ENCODE data around the gene BBX. TPM values are rescaled to one million over a fixed set of nuclear protein-coding genes. Genes with fewer than 3 reads are reported as not detected.
A peak's percentile ranks its signal among the peaks of the same experiment; 100 is the strongest.

Gene BBX
- polyA plus RNA-seq, 1 donor from 2014 or later, result 23.8 TPM

DNA sequence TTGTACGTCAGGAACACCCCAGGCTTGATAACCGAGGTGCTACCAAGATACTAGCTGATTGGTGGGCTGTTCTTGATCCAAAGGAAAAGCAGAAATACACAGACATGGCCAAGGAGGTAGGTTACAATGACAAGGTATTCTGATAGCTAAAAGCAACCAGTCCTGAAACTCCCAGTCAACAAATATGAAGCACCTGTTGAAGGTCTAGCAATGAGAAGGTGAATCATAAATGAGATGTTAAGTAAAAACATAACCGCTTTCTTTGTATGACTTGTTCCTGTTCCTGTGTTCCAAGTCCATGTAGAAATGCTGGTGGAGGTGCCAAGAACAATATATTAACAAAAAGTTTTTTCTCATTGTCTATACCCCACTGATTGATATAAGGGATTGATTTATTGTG, 194.0 kb downstream of the BBX start:
- no peak for TF ChIP-seq MXI1 (conservative IDR thresholded peaks at IDR 0.05; ENCODE audit: poor library complexity, severe bottlenecking)
- no peak for TF ChIP-seq TAF1 (IDR thresholded peaks at IDR 0.05; ENCODE audit: low read depth)
- TF ChIP-seq POLR2AphosphoS5 (IDR thresholded peaks at IDR 0.05), result no peak

DNA sequence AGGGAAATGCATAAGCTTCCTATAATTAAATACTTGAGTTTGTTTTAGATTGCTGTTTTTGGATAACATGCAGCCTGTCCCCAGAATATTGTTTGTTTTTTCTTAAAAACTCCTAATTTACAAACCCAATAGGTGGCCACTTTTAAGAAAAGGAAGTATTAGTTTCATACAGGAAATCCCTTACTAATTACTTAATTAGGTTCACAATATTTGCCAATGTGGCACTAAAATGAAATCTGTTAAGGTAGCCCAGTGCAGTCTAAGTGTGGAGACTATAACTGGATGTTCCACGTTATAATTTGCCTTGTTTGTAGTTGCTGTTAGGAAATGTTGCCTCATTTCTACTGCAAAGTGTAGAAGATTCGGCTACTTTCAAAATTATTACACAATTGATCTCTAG, 195.8 kb downstream of the BBX start:
- no peaks in the 10 kb centered on the region for H3F3A ChIP-seq (ENCODE audit: insufficient read depth, low read length, poor library complexity, severe bottlenecking)
- no peaks in the 10 kb centered on the region for H3K9me3 ChIP-seq (ENCODE audit: low read length)
- no peaks in the 10 kb centered on the region for H3K79me2 ChIP-seq (replicated peaks; ENCODE audit: insufficient read depth, low read length)
- TF ChIP-seq MXI1 (conservative IDR thresholded peaks at IDR 0.05; ENCODE audit: poor library complexity, severe bottlenecking) (no peak), POLR2AphosphoS5 (IDR thresholded peaks at IDR 0.05) (no peak), EP300 (conservative IDR thresholded peaks at IDR 0.05; ENCODE audit: poor library complexity, severe bottlenecking) (no peak), SMC3 (conservative IDR thresholded peaks at IDR 0.05; ENCODE audit: poor library complexity) (no peak), EZH2 (IDR thresholded peaks at IDR 0.05; ENCODE audit: borderline replicate concordance, insufficient read depth, low read length, poor library complexity, severe bottlenecking) (no peak), TAF1 (IDR thresholded peaks at IDR 0.05; ENCODE audit: low read depth) (no peak), RAD21 (conservative IDR thresholded peaks at IDR 0.05) (no peak)
- TF ChIP-seq, protein P1, sequence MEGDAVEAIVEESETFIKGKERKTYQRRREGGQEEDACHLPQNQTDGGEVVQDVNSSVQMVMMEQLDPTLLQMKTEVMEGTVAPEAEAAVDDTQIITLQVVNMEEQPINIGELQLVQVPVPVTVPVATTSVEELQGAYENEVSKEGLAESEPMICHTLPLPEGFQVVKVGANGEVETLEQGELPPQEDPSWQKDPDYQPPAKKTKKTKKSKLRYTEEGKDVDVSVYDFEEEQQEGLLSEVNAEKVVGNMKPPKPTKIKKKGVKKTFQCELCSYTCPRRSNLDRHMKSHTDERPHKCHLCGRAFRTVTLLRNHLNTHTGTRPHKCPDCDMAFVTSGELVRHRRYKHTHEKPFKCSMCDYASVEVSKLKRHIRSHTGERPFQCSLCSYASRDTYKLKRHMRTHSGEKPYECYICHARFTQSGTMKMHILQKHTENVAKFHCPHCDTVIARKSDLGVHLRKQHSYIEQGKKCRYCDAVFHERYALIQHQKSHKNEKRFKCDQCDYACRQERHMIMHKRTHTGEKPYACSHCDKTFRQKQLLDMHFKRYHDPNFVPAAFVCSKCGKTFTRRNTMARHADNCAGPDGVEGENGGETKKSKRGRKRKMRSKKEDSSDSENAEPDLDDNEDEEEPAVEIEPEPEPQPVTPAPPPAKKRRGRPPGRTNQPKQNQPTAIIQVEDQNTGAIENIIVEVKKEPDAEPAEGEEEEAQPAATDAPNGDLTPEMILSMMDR (IDR thresholded peaks at IDR 0.05; ENCODE audit: poor library complexity, severe bottlenecking), result no peak
- TF ChIP-seq, protein P2, sequence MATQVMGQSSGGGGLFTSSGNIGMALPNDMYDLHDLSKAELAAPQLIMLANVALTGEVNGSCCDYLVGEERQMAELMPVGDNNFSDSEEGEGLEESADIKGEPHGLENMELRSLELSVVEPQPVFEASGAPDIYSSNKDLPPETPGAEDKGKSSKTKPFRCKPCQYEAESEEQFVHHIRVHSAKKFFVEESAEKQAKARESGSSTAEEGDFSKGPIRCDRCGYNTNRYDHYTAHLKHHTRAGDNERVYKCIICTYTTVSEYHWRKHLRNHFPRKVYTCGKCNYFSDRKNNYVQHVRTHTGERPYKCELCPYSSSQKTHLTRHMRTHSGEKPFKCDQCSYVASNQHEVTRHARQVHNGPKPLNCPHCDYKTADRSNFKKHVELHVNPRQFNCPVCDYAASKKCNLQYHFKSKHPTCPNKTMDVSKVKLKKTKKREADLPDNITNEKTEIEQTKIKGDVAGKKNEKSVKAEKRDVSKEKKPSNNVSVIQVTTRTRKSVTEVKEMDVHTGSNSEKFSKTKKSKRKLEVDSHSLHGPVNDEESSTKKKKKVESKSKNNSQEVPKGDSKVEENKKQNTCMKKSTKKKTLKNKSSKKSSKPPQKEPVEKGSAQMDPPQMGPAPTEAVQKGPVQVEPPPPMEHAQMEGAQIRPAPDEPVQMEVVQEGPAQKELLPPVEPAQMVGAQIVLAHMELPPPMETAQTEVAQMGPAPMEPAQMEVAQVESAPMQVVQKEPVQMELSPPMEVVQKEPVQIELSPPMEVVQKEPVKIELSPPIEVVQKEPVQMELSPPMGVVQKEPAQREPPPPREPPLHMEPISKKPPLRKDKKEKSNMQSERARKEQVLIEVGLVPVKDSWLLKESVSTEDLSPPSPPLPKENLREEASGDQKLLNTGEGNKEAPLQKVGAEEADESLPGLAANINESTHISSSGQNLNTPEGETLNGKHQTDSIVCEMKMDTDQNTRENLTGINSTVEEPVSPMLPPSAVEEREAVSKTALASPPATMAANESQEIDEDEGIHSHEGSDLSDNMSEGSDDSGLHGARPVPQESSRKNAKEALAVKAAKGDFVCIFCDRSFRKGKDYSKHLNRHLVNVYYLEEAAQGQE (IDR thresholded peaks at IDR 0.05; ENCODE audit: borderline replicate concordance), result no peak
- H3K4me3 ChIP-seq (ENCODE audit: low read length), result no peak overlapping the region
- H3K27me3 ChIP-seq (ENCODE audit: insufficient read depth, low read depth, low read length), result no peaks in the 10 kb centered on the region
- no peak overlapping the region for H3K4me2 ChIP-seq (ENCODE audit: low read length)
- H3K36me3 ChIP-seq (ENCODE audit: insufficient read depth, low read length), result peaks cover 5% of the 10 kb centered on the region
- no peak overlapping the region for H2AFZ ChIP-seq (ENCODE audit: low read depth, low read length)
- no peaks in the 10 kb centered on the region for H4K20me1 ChIP-seq (ENCODE audit: insufficient read depth)
- no peak overlapping the region for H3K9ac ChIP-seq (ENCODE audit: low read length)
- no peak overlapping the region for H3K27ac ChIP-seq (ENCODE audit: low read length)
- no peaks in the 10 kb centered on the region for H3K9me2 ChIP-seq (ENCODE audit: insufficient read depth, low read length)

More for the DNA sequence above, 194.0 kb downstream of the BBX start:
- no peak overlapping the region for H3K4me3 ChIP-seq (ENCODE audit: low read length)
- no peak overlapping the region for H3K4me2 ChIP-seq (ENCODE audit: low read length)
- no peak overlapping the region for H3K9ac ChIP-seq (ENCODE audit: low read length)
- peaks cover 5% of the 10 kb centered on the region for H3K36me3 ChIP-seq (ENCODE audit: insufficient read depth, low read length)
- H3K79me2 ChIP-seq (replicated peaks; ENCODE audit: insufficient read depth, low read length), result no peaks in the 10 kb centered on the region
- no peak overlapping the region for H2AFZ ChIP-seq (ENCODE audit: low read depth, low read length)
- no peaks in the 10 kb centered on the region for H4K20me1 ChIP-seq (ENCODE audit: insufficient read depth)
- no peaks in the 10 kb centered on the region for H3K27me3 ChIP-seq (ENCODE audit: insufficient read depth, low read depth, low read length)
- H3K9me3 ChIP-seq (ENCODE audit: low read length), result no peaks in the 10 kb centered on the region
- no peaks in the 10 kb centered on the region for H3K9me2 ChIP-seq (ENCODE audit: insufficient read depth, low read length)
- H3F3A ChIP-seq (ENCODE audit: insufficient read depth, low read length, poor library complexity, severe bottlenecking), result no peaks in the 10 kb centered on the region
- H3K27ac ChIP-seq (ENCODE audit: low read length), result no peak overlapping the region

DNA sequence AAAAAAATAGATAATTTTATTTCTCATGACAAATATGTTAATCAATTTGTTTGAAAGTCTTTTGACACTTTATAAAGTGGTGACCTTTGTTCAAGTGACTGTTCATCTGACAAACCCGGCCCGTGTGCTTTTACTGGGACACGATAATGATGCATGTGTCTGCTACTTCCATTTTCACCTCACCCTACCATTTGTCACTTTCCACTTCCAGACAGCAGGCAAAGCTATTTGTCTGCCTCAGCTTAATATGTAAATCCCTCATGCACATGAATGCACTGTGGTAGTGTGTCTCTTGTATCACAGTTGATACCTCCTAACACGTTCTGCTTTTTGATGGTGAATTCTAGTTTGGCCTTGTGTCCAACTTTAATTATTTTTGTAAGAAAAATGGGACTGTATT, 204.3 kb downstream of the BBX start:
- H3F3A ChIP-seq (ENCODE audit: insufficient read depth, low read length, poor library complexity, severe bottlenecking), result no peaks in the 10 kb centered on the region
- no peaks in the 10 kb centered on the region for H3K9me2 ChIP-seq (ENCODE audit: insufficient read depth, low read length)
- H3K9me3 ChIP-seq (ENCODE audit: low read length), result no peaks in the 10 kb centered on the region
- H3K27me3 ChIP-seq (ENCODE audit: insufficient read depth, low read depth, low read length), result no peaks in the 10 kb centered on the region
- no peak overlapping the region for H3K9ac ChIP-seq (ENCODE audit: low read length)
- H3K4me2 ChIP-seq (ENCODE audit: low read length), result peak overlapping the region; percentile 18
- no peak overlapping the region for H2AFZ ChIP-seq (ENCODE audit: low read depth, low read length)
- peak overlapping the region; percentile 18 for H3K27ac ChIP-seq (ENCODE audit: low read length)
- no peak overlapping the region for H3K4me3 ChIP-seq (ENCODE audit: low read length)
- H3K36me3 ChIP-seq (ENCODE audit: insufficient read depth, low read length), result no peaks in the 10 kb centered on the region
- no peaks in the 10 kb centered on the region for H3K79me2 ChIP-seq (replicated peaks; ENCODE audit: insufficient read depth, low read length)
- no peaks in the 10 kb centered on the region for H4K20me1 ChIP-seq (ENCODE audit: insufficient read depth)
- TF ChIP-seq POLR2AphosphoS5 (IDR thresholded peaks at IDR 0.05), result peak; percentile 84
- peak; percentile 96 for TF ChIP-seq EP300 (conservative IDR thresholded peaks at IDR 0.05; ENCODE audit: poor library complexity, severe bottlenecking)
- TF ChIP-seq, protein P2 (IDR thresholded peaks at IDR 0.05; ENCODE audit: borderline replicate concordance), result peak; percentile 72
- no peak for TF ChIP-seq EZH2 (IDR thresholded peaks at IDR 0.05; ENCODE audit: borderline replicate concordance, insufficient read depth, low read length, poor library complexity, severe bottlenecking)
- peak; percentile 15 for TF ChIP-seq MXI1 (conservative IDR thresholded peaks at IDR 0.05; ENCODE audit: poor library complexity, severe bottlenecking)

Measured in neural cell (in vitro differentiated cells).